OCI-LY7 (cell line): ENCODE data around the gene MED20. TPM values are rescaled to one million over a fixed set of nuclear protein-coding genes. Genes with fewer than 3 reads are reported as not detected.

ENCODE experiments used
- BruUV-seq: library from RNA; stranded (reverse); fragments of 400-500 nt; replicated peaks from 2 replicates; lab custom pipeline; 2021; lab: Mats Ljungman, UMichigan
- CTCF ChIA-PET: fragments of 300-600 bp; sonication (Branson Sonifier 250); formaldehyde crosslinking; loops from one replicate; lab custom pipeline; 2022; ENCODE audit warnings: antibody characterized with exemption; ENCODE audit not compliant: unreplicated experiment; lab: Charles Lee
- POLR2A ChIA-PET: fragments of 300-600 bp; sonication (Branson Sonifier 250); formaldehyde crosslinking; loops from one replicate; lab custom pipeline; 2022; ENCODE audit warnings: antibody characterized with exemption; lab: Charles Lee
- DNase-seq: peaks from one replicate; pipeline ENCODE4 v3.0.0-alpha.2; 2015; ENCODE audit warnings: low spot score
- H2AFZ ChIP-seq: fragments of 200-600 bp; sonication (generic), shearing (Covaris generic); 2 replicates; pipeline ENCODE4 v1.6.1; 2014; ENCODE audit warnings: mild to moderate bottlenecking, antibody characterized with exemption, low read length, moderate library complexity
- H3K27ac ChIP-seq: fragments of 200-600 bp; sonication (generic); 2 replicates; pipeline ENCODE4 v1.5.1; 2014; ENCODE audit warnings: mixed run types, low read depth, mild to moderate bottlenecking, moderate library complexity, low read length, inconsistent platforms; ENCODE audit not compliant: poor library complexity, severe bottlenecking
- H3K36me3 ChIP-seq: fragments of 200-600 bp; sonication (generic); 2 replicates; pipeline ENCODE4 v1.6.1; 2014; ENCODE audit warnings: mild to moderate bottlenecking, antibody characterized with exemption, low read length, moderate library complexity, mixed read lengths; ENCODE audit not compliant: insufficient read depth
- H3K4me1 ChIP-seq: fragments of 200-600 bp; sonication (generic); 2 replicates; pipeline ENCODE4 v1.5.1; 2014; ENCODE audit warnings: mild to moderate bottlenecking, low read length; ENCODE audit not compliant: insufficient read depth, poor library complexity, severe bottlenecking
- H3K4me2 ChIP-seq: fragments of 200-600 bp; sonication (generic); 2 replicates; pipeline ENCODE4 v1.6.1; 2014; ENCODE audit warnings: mild to moderate bottlenecking, low read length
- H3K4me3 ChIP-seq: fragments of 200-600 bp; sonication (generic); 2 replicates; pipeline ENCODE4 v1.5.1; 2014; ENCODE audit warnings: mild to moderate bottlenecking, low read depth, low read length; ENCODE audit not compliant: poor library complexity, severe bottlenecking
- H3K79me2 ChIP-seq: fragments of 200-600 bp; sonication (generic); 2 replicates; pipeline ENCODE4 v1.6.1; 2016; ENCODE audit warnings: low read depth, mild to moderate bottlenecking, low read length, moderate library complexity, mixed read lengths; ENCODE audit not compliant: insufficient read depth
- H3K9me2 ChIP-seq: fragments of 200-600 bp; sonication (generic); 2 replicates; pipeline ENCODE4 v1.6.1; 2016; ENCODE audit warnings: mild to moderate bottlenecking, low read length, mixed read lengths; ENCODE audit not compliant: insufficient read depth
- H3K9me3 ChIP-seq: fragments of 200-600 bp; sonication (generic); 2 replicates; pipeline ENCODE4 v1.6.1; 2014; ENCODE audit warnings: mild to moderate bottlenecking, mixed run types, low read length, mixed read lengths
- H4K20me1 ChIP-seq: fragments of 200-600 bp; sonication (generic); 2 replicates; pipeline ENCODE4 v1.6.1; 2014; ENCODE audit warnings: mild to moderate bottlenecking, antibody characterized with exemption, low read length, moderate library complexity, mixed read lengths; ENCODE audit not compliant: insufficient read depth
- CTCF ChIP-seq: fragments of 200-600 bp; sonication (generic); conservative IDR thresholded peaks from 2 replicates; pipeline ENCODE4 v1.5.1; 2014; ENCODE audit warnings: mild to moderate bottlenecking, antibody characterized with exemption, low read length, moderate library complexity, mixed read lengths
- EZH2phosphoT487 ChIP-seq: fragments of 200-600 bp; sonication (generic); IDR thresholded peaks from 2 replicates; pipeline ENCODE4 v1.6.1; 2018; ENCODE audit warnings: low read depth, borderline replicate concordance, mild to moderate bottlenecking, mixed run types, antibody characterized with exemption, low read length, moderate library complexity, mixed read lengths
- intact Hi-C: fragments of 100-400 bp; cut with micrococcal nuclease; formaldehyde crosslinking; loops from one replicate; pipeline ENCODE4 v1.10.0; 2022; ENCODE audit not compliant: unreplicated experiment
- total RNA-seq, 2 experiments: library from RNA; depleted of rRNA in 1 of 2; stranded (reverse); fragments of >200 nt in 1 of 2; shearing (Covaris generic) in 1 of 2; gene quantifications; 2 replicates each; pipeline ENCODE4 v1.2.3, GENCODE V29; 2014 to 2022

MED20 gene
- total RNA-seq, 2 experiments from 2014 or later, result 30.7 to 35.2 TPM

- CTCF ChIA-PET, result no interaction called here
- H3K79me2 ChIP-seq, result peaks cover 63% of the 10 kb centered on the region
- intact Hi-C loops, result no loop called here
- no peak overlapping the region for H3K4me3 ChIP-seq
- no peak overlapping the region for H3K4me2 ChIP-seq
- H3K9me3 ChIP-seq, result no peaks in the 10 kb centered on the region
- TF ChIP-seq EZH2phosphoT487 (no peak), CTCF (no peak)
- no peaks in the 10 kb centered on the region for H3K9me2 ChIP-seq
- H4K20me1 ChIP-seq, result 0 out of 2 replicates have a peak, but pooled peaks cover 8% of the 10 kb centered on the region
- no peak overlapping the region for H3K27ac ChIP-seq
- peaks cover 14% of the 10 kb centered on the region for H3K4me1 ChIP-seq
- POLR2A ChIA-PET, result interaction anchor here (0.6 to 4.2 kb wide), 4 partner anchors 12 to 133 kb away, joined by 3 to 19 read pairs (median 4); no protein-coding TSS in a partner anchor
- BruUV-seq, result no TSS peak
- DNase-seq, result no peak
- no peak overlapping the region for H2AFZ ChIP-seq
- peaks cover 93% of the 10 kb centered on the region for H3K36me3 ChIP-seq
Measured at GRCh38 chr6:41927253-41927652, 6.3 kb upstream of the MED20 start.

GRCh38 chr6:41922154-41922553 lies 1.2 kb upstream of the MED20 start:
- no TSS peak for BruUV-seq
- Histone ChIP-seq H3K4me3 (peak overlapping the region; percentile 92), H4K20me1 (0 out of 2 replicates have a peak, but pooled peaks cover 10% of the 10 kb centered on the region), H3K27ac (peak overlapping the region; percentile 74), H3K9me3 (no peaks in the 10 kb centered on the region), H3K79me2 (peaks cover 87% of the 10 kb centered on the region), H3K4me1 (peaks cover 25% of the 10 kb centered on the region), H3K4me2 (peak overlapping the region; percentile 95), H2AFZ (no peak overlapping the region), H3K36me3 (peaks cover 53% of the 10 kb centered on the region), H3K9me2 (no peaks in the 10 kb centered on the region)
- TF ChIP-seq CTCF (no peak), EZH2phosphoT487 (no peak)
- ChIA-PET CTCF (interaction anchor here (1.4 to 1.9 kb wide), 2 partner anchors 27 to 120 kb away, joined by 10 to 11 read pairs; partner anchors contain the start of gene USP49), POLR2A (interaction anchor here (0.9 to 2.9 kb wide), 7 partner anchors 11 to 118 kb away, joined by 3 to 15 read pairs (median 7); partner anchors contain the start of genes CCND3 and USP49)
- DNase-seq, result no peak
- intact Hi-C loops, result loop anchor here (5.0 kb wide), 1 partner anchor 75 kb away; no protein-coding TSS in a partner anchor

GRCh38 chr6:41921712-41921998 lies 716 bp upstream of the MED20 start:
- no peak for TF ChIP-seq EZH2phosphoT487
- no peak for TF ChIP-seq CTCF
- peak overlapping the region; percentile 72; the same call in 1 of the 2 replicates for H2AFZ ChIP-seq
- DNase-seq, result no peak
- intact Hi-C loops, result loop anchor here (1.0 to 5.0 kb wide), 4 partner anchors 74 to 134 kb away; partner anchors contain the start of gene TOMM6
- BruUV-seq, result no TSS peak
- 0 out of 2 replicates have a peak, but pooled peaks cover 8% of the 10 kb centered on the region for H4K20me1 ChIP-seq
- H3K36me3 ChIP-seq, result peaks cover 50% of the 10 kb centered on the region
- peaks cover 82% of the 10 kb centered on the region for H3K79me2 ChIP-seq
- peak overlapping the region; percentile 95 for H3K4me2 ChIP-seq
- peaks cover 25% of the 10 kb centered on the region for H3K4me1 ChIP-seq
- H3K27ac ChIP-seq, result peak overlapping the region; percentile 74
- ChIA-PET POLR2A (interaction anchor here (0.8 to 2.9 kb wide), 11 partner anchors 12 to 296 kb away, joined by 3 to 15 read pairs (median 4); partner anchors contain the start of genes MRPS10, TOMM6 and USP49), CTCF (interaction anchor here (0.6 to 1.9 kb wide), 10 partner anchors 15 to 134 kb away, joined by 3 to 11 read pairs (median 4); partner anchors contain the start of genes CCND3, TAF8, TOMM6 and USP49)
- H3K9me3 ChIP-seq, result no peaks in the 10 kb centered on the region
- H3K9me2 ChIP-seq, result no peaks in the 10 kb centered on the region
- peak overlapping the region; percentile 92 for H3K4me3 ChIP-seq
